Measurements from ENCODE around the gene ADCYAP1R1.

DNA sequence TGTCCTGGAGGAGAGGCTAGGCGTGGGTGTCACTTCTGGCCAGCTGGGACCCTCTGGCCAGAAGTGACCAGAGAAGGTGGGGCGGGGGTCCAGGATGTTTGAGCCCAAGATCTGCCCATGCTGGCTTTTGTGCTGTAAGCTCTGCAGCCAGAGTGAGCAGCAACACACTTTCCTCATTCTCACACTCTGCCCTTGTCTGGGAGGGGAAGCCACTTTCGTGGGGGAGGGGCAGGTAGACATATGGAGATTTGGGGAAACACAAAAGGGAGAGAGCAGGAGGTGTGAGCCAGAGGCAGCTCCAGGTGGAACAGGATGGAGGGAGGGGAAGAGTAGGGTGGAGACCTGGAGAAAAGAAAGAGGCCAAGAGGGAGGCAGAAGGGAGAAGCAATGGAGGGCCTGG lies 31.5 kb upstream of the ADCYAP1R1 start:
- TF ChIP-seq, protein P1, sequence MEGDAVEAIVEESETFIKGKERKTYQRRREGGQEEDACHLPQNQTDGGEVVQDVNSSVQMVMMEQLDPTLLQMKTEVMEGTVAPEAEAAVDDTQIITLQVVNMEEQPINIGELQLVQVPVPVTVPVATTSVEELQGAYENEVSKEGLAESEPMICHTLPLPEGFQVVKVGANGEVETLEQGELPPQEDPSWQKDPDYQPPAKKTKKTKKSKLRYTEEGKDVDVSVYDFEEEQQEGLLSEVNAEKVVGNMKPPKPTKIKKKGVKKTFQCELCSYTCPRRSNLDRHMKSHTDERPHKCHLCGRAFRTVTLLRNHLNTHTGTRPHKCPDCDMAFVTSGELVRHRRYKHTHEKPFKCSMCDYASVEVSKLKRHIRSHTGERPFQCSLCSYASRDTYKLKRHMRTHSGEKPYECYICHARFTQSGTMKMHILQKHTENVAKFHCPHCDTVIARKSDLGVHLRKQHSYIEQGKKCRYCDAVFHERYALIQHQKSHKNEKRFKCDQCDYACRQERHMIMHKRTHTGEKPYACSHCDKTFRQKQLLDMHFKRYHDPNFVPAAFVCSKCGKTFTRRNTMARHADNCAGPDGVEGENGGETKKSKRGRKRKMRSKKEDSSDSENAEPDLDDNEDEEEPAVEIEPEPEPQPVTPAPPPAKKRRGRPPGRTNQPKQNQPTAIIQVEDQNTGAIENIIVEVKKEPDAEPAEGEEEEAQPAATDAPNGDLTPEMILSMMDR (IDR thresholded peaks at IDR 0.05) = no peak
- TF ChIP-seq POLR2A (IDR thresholded peaks at IDR 0.05) = no peak
